Heart right ventricle (tissue), 16 donors: ENCODE measurements around the gene NHERF1. TPM values are rescaled to one million over a fixed set of nuclear protein-coding genes. Genes with fewer than 3 reads are reported as not detected.

Experiments used
- ATAC-seq, 8 donors: fragments of 200-7000 bp; cut with Tn5 transposase; one replicate each; pipeline ENCODE4 v1.9.1; 2020; ENCODE audit warnings: mild to moderate bottlenecking in 8 of 8, moderate library complexity in 8 of 8, moderate number of reproducible peaks in 1 of 8
- DNase-seq, 2 donors: peaks; one replicate each; pipeline ENCODE4 v3.0.0-alpha.2; 2020
- H3K27ac ChIP-seq, 10 donors: fragments of 200-600 bp; sonication (generic) in 2 of 10; one replicate each; pipeline versions ENCODE4 v1.5.0 to v1.8.0; 2020 to 2022; ENCODE audit warnings: mild to moderate bottlenecking in 3 of 10
- H3K27me3 ChIP-seq, 7 donors: fragments of 200-600 bp; one replicate each; pipeline ENCODE4 v1.8.0; 2021 to 2022; ENCODE audit warnings: mild to moderate bottlenecking in 2 of 7
- H3K36me3 ChIP-seq, 9 donors: fragments of 200-600 bp; sonication (generic) in 1 of 9; one replicate each; pipeline versions ENCODE4 v1.5.0 to v1.8.0; 2020 to 2022; ENCODE audit warnings: mild to moderate bottlenecking in 2 of 9
- H3K4me1 ChIP-seq, 9 donors: fragments of 200-600 bp; sonication (generic) in 1 of 9; one replicate each; pipeline versions ENCODE4 v1.5.0 to v1.8.0; 2020 to 2022; ENCODE audit warnings: mild to moderate bottlenecking in 4 of 9
- H3K4me3 ChIP-seq, 10 donors: fragments of 200-600 bp; sonication (generic) in 2 of 10; one replicate each; pipeline versions ENCODE4 v1.5.0 to v1.8.0; 2020 to 2022; ENCODE audit warnings: mild to moderate bottlenecking in 7 of 10, moderate library complexity in 2 of 10
- H3K9me3 ChIP-seq, 11 donors: fragments of 200-600 bp in 10 of 11; sonication (generic) in 2 of 11; one replicate each; pipeline versions ENCODE4 v1.5.0 to v1.8.0; 2013 to 2022; ENCODE audit warnings: mild to moderate bottlenecking in 2 of 11, control low read depth in 1 of 11, moderate library complexity in 1 of 11
- WGBS, 2 donors: extraction: QIAGEN DNeasy Blood & Tissue Kit; methylation state at CpG; one replicate each; pipeline ENCODE4 v1.1.7; 2013; ENCODE audit warnings: inconsistent platforms in 1 of 2; 5-methylcytosine and 5-hydroxymethylcytosine counted together
- intact Hi-C, 10 donors: fragments of 100-400 bp; cut with DNase I; formaldehyde crosslinking; loops; one replicate each; pipeline versions ENCODE4 v1.11.1 to v1.14.2; 2022
- polyA plus RNA-seq, 2 donors: library from polyadenylated mRNA; stranded (reverse); fragments of 200-250 nt; gene quantifications; one replicate each; pipeline ENCODE4 v1.2.3, GENCODE V29; 2013
- total RNA-seq, 10 donors: library from RNA; stranded (reverse); fragmentation: NEBNext Ultra II Directional in 3 of 10; extraction: Animal tissue kit (Norgen Biotek cat#: 25700) in 3 of 10; gene quantifications; one replicate each; pipeline versions ENCODE4 v1.2.1 to v1.2.4, GENCODE V29; 2021 to 2023
- TF ChIP-seq, protein P1 (sequence below), 9 donors: fragments of 200-600 bp; sonication (generic) in 2 of 9; IDR thresholded peaks; one replicate each; pipeline versions ENCODE4 v1.5.0 to v1.8.0; 2021 to 2022; ENCODE audit warnings: antibody characterized with exemption in 9 of 9, mild to moderate bottlenecking in 5 of 9, moderate library complexity in 1 of 9
- donor health status: Arrhythmogenic right ventricular cardiomyopathy.
- donor health status: ischemic (EF 13 %, LVEDD 7.1; RV severe dilation, severe dysfunction).
- donor health status: healthy with polysubstance abuse.
- donor health status: DM: no; HTN: yes; CAD: no.
- donor health status: DM: no; HTN: no; CAD: no.
- donor health status: ischemic (EF 25% LVEDD 6.9; RV normal size, moderate dysfunction).
- donor health status: ischemic (EF 25% LVEDD 5.7; RV mildly dilated, moderate dysfunction).
- donor health status: healthy.
- donor health status: DM: yes; HTN: yes; CAD: no.
- donor health status: Ischemic cardiomyopathy.
- donor health status: ischemic (EF 35%, LVEDD 5.7; RV mildly dilated, moderate dysfunction).
- donor health status: nonischemic (EF 11% LVEDD 7.7; RV severe dilation, severe dysfunction).
- donor health status: DM: yes; HTN: yes; CAD: no.
- donor health status: PGD.
- donor health status: ischemic (EF 29% LVEDD 5.4; RV normal size, mild dysfunction).
- donor health status: nonischemic (EF 23%, LVEDD 6.1; RV moderate dilation, normal function).

The NHERF1 gene
- total and polyA plus RNA-seq, 12 donors, result 6.7 to 33.4 (median 12.7) TPM

DNA sequence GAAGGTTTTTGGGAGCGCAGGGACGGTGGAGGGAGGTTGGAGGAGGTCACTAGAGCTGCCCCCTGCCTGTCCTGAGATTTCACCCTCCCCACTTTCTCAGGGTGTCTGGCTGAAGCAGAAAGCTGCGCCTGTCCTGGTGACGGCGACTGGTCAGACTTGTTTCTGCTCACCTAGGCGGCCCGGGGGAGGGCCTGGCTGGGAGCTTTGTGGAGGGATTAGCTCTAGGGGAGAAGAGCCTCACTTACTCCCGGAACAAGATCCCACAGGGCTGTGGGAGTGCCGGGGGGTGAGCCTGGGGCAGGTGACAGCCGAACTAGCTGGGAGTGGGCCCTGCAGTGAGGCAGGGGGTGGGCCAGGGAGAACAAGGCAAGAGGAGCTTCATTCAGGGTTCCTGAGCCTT lies 11.5 kb downstream of the NHERF1 start:
- Histone ChIP-seq H3K4me1 (peaks cover 33 to 79% (median 51%) of the 10 kb centered on the region in 9 donors), H3K9me3 (no peaks in the 10 kb centered on the region), H3K4me3 (no peak overlapping the region), H3K27me3 (no peaks in the 10 kb centered on the region), H3K36me3 (peaks cover 0 to 9% (median 0%) of the 10 kb centered on the region in 9 donors), H3K27ac (peak overlapping the region in 7 of 10 donors; percentile 13 to 75 (median 66))
- WGBS, 2 donors, result 90 to 95% methylated on average over 10 of the region's 10 CpGs
- ATAC-seq (no peak), DNase-seq (no peak)
- TF ChIP-seq, protein P1, sequence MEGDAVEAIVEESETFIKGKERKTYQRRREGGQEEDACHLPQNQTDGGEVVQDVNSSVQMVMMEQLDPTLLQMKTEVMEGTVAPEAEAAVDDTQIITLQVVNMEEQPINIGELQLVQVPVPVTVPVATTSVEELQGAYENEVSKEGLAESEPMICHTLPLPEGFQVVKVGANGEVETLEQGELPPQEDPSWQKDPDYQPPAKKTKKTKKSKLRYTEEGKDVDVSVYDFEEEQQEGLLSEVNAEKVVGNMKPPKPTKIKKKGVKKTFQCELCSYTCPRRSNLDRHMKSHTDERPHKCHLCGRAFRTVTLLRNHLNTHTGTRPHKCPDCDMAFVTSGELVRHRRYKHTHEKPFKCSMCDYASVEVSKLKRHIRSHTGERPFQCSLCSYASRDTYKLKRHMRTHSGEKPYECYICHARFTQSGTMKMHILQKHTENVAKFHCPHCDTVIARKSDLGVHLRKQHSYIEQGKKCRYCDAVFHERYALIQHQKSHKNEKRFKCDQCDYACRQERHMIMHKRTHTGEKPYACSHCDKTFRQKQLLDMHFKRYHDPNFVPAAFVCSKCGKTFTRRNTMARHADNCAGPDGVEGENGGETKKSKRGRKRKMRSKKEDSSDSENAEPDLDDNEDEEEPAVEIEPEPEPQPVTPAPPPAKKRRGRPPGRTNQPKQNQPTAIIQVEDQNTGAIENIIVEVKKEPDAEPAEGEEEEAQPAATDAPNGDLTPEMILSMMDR (IDR thresholded peaks at IDR 0.05), result no peak
- intact Hi-C loops, result no loop called here

GRCh38 chr17:74760404-74761105 lies 12.1 kb downstream of the NHERF1 start:
- ATAC-seq, result peak in 5 of 8 donors; percentile 8 to 39 (median 26)
- H3K4me1 ChIP-seq, result peaks cover 33 to 79% (median 51%) of the 10 kb centered on the region in 9 donors
- 69 to 78% methylated on average over 7 of the region's 7 CpGs for WGBS, 2 donors

DNA sequence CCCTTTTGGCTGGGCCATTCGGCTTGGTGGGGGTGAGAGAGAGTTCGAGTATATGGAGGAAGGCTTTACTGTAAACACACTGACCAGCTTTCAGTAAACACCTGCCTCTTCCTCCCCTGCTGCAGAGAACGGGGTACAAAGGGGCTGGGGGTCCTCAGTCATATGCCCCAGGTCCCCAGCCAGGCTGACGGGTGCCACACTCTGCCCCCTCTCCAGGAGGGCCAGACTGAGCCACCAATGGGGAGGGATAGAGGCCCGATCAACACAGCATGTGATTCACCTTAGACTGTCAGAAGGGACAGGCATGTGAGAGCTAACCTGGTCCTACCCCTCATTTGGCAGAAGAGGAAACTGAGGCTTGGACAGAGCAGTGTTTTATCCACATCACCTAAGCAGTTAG lies 13.0 kb downstream of the NHERF1 start:
- 79% methylated on average over 5 of the region's 5 CpGs for WGBS, 2 donors
- intact Hi-C loops, result no loop called here

More at GRCh38 chr17:74760404-74761105, 12.1 kb downstream of the NHERF1 start:
- intact Hi-C loops, result no loop called here
- TF ChIP-seq, protein P1 (IDR thresholded peaks at IDR 0.05), result no peak
- H3K36me3 ChIP-seq, result peaks cover 0 to 10% (median 0%) of the 10 kb centered on the region in 9 donors
- DNase-seq, result no peak
- H3K4me3 ChIP-seq, result no peak overlapping the region
- no peaks in the 10 kb centered on the region for H3K9me3 ChIP-seq
- peak overlapping the region in 8 of 10 donors; percentile 13 to 75 (median 64) for H3K27ac ChIP-seq
- H3K27me3 ChIP-seq, result no peaks in the 10 kb centered on the region

GRCh38 chr17:74761931-74762330 lies 13.5 kb downstream of the NHERF1 start:
- ATAC-seq, result no peak
- intact Hi-C loops, result no loop called here
- TF ChIP-seq, protein P1 (IDR thresholded peaks at IDR 0.05), result no peak
- Histone ChIP-seq H3K27ac (peak overlapping the region in 1 of 10 donors; percentile 75), H3K27me3 (no peaks in the 10 kb centered on the region), H3K36me3 (peaks cover 0 to 22% (median 0%) of the 10 kb centered on the region in 9 donors), H3K4me3 (no peak overlapping the region), H3K9me3 (no peaks in the 10 kb centered on the region), H3K4me1 (peaks cover 30 to 76% (median 45%) of the 10 kb centered on the region in 9 donors)
- WGBS, 2 donors, result 95 to 96% methylated on average over 11 of the region's 11 CpGs
- DNase-seq, result no peak

More for the DNA sequence above, 13.0 kb downstream of the NHERF1 start:
- no peak for ATAC-seq
- TF ChIP-seq, protein P1 (IDR thresholded peaks at IDR 0.05), result no peak
- peak overlapping the region in 7 of 10 donors; percentile 39 to 75 (median 66) for H3K27ac ChIP-seq
- no peaks in the 10 kb centered on the region for H3K27me3 ChIP-seq
- peaks cover 0 to 18% (median 0%) of the 10 kb centered on the region in 9 donors for H3K36me3 ChIP-seq
- H3K4me3 ChIP-seq, result no peak overlapping the region
- no peak for DNase-seq
- peaks cover 33 to 78% (median 50%) of the 10 kb centered on the region in 9 donors for H3K4me1 ChIP-seq
- H3K9me3 ChIP-seq, result no peaks in the 10 kb centered on the region
